Ectodermal cell (in vitro differentiated cells): ENCODE data around the gene CD300A.

Source experiments
- H3K27ac ChIP-seq: 2 replicates; pipeline ENCODE4 v1.7.0; 2013; ENCODE audit warnings: mild to moderate bottlenecking, low read depth, low read length; ENCODE audit not compliant: insufficient read depth, poor library complexity, severe bottlenecking
- H3K27me3 ChIP-seq: 2 replicates; pipeline ENCODE4 v1.7.0; 2013; ENCODE audit warnings: mild to moderate bottlenecking, low read length; ENCODE audit not compliant: insufficient read depth, control insufficient read depth, poor library complexity, severe bottlenecking
- H3K36me3 ChIP-seq: one replicate; pipeline ENCODE4 v1.7.0; 2013; ENCODE audit warnings: low read length; ENCODE audit not compliant: control insufficient read depth, insufficient read depth
- H3K4me1 ChIP-seq: one replicate; pipeline ENCODE4 v1.7.0; 2013; ENCODE audit warnings: low read length; ENCODE audit not compliant: control insufficient read depth, insufficient read depth
- H3K4me3 ChIP-seq: 2 replicates; pipeline ENCODE4 v1.7.0; 2013; ENCODE audit warnings: low read depth, low read length, control low read depth; ENCODE audit not compliant: insufficient read depth
- H3K9me3 ChIP-seq: 2 replicates; pipeline ENCODE4 v1.7.0; 2013; ENCODE audit warnings: mild to moderate bottlenecking, low read length, moderate library complexity; ENCODE audit not compliant: control insufficient read depth
- WGBS, 2 experiments: methylation state at CpG; one replicate each; pipeline ENCODE4 v1.1.7; 2013; ENCODE audit warnings: missing lambda C conversion rate in 2 of 2; 5-methylcytosine and 5-hydroxymethylcytosine counted together

Gene CD300A

GRCh38 chr17:74455025-74455545 is 11.3 kb upstream of the CD300A start:
- no peaks in the 10 kb centered on the region for H3K36me3 ChIP-seq
- H3K27ac ChIP-seq: no peak overlapping the region
- H3K4me1 ChIP-seq: peaks cover 27% of the 10 kb centered on the region
- no peaks in the 10 kb centered on the region for H3K9me3 ChIP-seq
- H3K27me3 ChIP-seq: peaks cover 25% of the 10 kb centered on the region
- H3K4me3 ChIP-seq: peak overlapping the region; percentile 5
- 18 to 22% methylated on average over 14 to 15 of the region's 15 CpGs for WGBS, 2 experiments

- Histone ChIP-seq H3K4me1 (peaks cover 27% of the 10 kb centered on the region), H3K27me3 (peaks cover 25% of the 10 kb centered on the region), H3K9me3 (no peaks in the 10 kb centered on the region), H3K36me3 (no peaks in the 10 kb centered on the region), H3K27ac (no peak overlapping the region), H3K4me3 (no peak overlapping the region)
- 84 to 90% methylated on average over 5 of the region's 5 CpGs for WGBS, 2 experiments
Observed at GRCh38 chr17:74455821-74456220, 10.6 kb upstream of the CD300A start.

DNA sequence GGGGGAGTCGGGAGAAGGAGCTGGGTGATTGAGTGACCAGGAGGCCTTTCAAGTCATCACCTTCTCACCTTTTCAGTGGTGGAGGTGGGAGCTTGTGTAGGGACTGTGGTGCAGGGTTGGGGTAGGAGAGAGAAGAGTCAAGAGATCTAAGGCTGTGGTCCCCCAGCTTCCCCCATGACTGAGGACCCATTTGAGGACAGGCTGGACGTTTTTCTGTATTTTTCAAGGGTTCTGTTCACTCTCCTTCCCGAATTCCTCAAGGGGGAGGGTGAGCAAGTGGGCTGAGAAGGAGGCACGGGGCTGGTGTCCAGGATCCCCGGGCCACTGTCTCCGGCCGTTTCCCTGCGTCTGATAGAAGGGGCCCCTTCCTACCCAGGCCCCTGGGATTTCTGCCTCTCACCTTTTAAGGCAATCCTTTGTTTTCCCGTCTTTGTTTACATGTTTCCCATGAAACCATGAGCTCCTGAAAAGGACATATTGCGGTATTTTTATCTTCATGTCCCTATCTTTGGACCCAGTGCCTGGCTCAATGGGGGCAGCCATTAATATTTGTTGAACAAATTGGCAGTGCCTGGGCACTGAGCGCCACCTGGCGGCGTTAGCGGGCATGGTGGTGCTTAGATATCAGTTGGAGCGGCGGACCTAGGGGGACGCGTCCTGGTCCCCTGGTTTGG is 9.2 kb upstream of the CD300A start:
- H3K27ac ChIP-seq: no peak overlapping the region
- peaks cover 20% of the 10 kb centered on the region for H3K27me3 ChIP-seq
- no peaks in the 10 kb centered on the region for H3K9me3 ChIP-seq
- no peak overlapping the region for H3K4me3 ChIP-seq
- no peaks in the 10 kb centered on the region for H3K36me3 ChIP-seq
- 38 to 39% methylated on average over 18 of the region's 18 CpGs for WGBS, 2 experiments
- peaks cover 27% of the 10 kb centered on the region for H3K4me1 ChIP-seq

GRCh38 chr17:74457820-74458166 is 8.6 kb upstream of the CD300A start:
- H3K4me1 ChIP-seq: peaks cover 27% of the 10 kb centered on the region
- H3K27ac ChIP-seq: no peak overlapping the region
- H3K27me3 ChIP-seq: peaks cover 15% of the 10 kb centered on the region
- WGBS, 2 experiments: 44 to 50% methylated on average over 6 of the region's 6 CpGs
- H3K9me3 ChIP-seq: no peaks in the 10 kb centered on the region
- no peaks in the 10 kb centered on the region for H3K36me3 ChIP-seq
- no peak overlapping the region for H3K4me3 ChIP-seq

GRCh38 chr17:74458835-74459234 is 7.6 kb upstream of the CD300A start:
- no peaks in the 10 kb centered on the region for H3K9me3 ChIP-seq
- 71 to 77% methylated on average over 3 of the region's 3 CpGs for WGBS, 2 experiments

GRCh38 chr17:74459622-74460021 is 6.8 kb upstream of the CD300A start:
- no peaks in the 10 kb centered on the region for H3K9me3 ChIP-seq
- no peak overlapping the region for H3K27ac ChIP-seq
- H3K4me1 ChIP-seq: peaks cover 14% of the 10 kb centered on the region
- H3K27me3 ChIP-seq: peaks cover 5% of the 10 kb centered on the region
- no peak overlapping the region for H3K4me3 ChIP-seq
- WGBS, 2 experiments: 85 to 89% methylated on average over 7 of the region's 7 CpGs
- H3K36me3 ChIP-seq: no peaks in the 10 kb centered on the region

More at GRCh38 chr17:74458835-74459234, 7.6 kb upstream of the CD300A start:
- Histone ChIP-seq H3K4me1 (peaks cover 18% of the 10 kb centered on the region), H3K36me3 (no peaks in the 10 kb centered on the region), H3K27me3 (peaks cover 5% of the 10 kb centered on the region), H3K4me3 (no peak overlapping the region), H3K27ac (no peak overlapping the region)

DNA sequence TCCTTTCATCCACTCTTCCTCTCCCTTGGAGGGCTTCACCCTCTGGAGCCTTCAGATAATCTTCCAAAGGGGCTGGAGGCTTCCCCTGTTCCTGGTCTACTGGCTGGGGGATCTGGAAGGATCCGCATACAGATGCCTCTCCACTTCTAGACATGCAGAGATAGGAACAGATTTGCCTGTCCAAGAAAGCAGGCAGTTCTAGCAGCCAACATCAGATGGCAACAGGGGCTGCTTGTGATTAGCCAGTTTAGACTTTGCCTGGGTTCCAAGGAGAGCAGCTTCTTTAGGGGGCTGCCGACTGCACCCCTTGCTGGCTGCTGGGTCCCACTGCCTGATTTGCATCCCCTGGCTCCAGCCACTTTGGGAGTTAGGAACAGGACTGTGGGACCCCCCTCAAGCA is 6.2 kb upstream of the CD300A start:
- no peak overlapping the region for H3K4me3 ChIP-seq
- WGBS, 2 experiments: 90 to 94% methylated on average over 2 of the region's 2 CpGs
- peaks cover 8% of the 10 kb centered on the region for H3K4me1 ChIP-seq
- H3K9me3 ChIP-seq: no peaks in the 10 kb centered on the region
- H3K27ac ChIP-seq: no peak overlapping the region
- peaks cover 5% of the 10 kb centered on the region for H3K27me3 ChIP-seq
- no peaks in the 10 kb centered on the region for H3K36me3 ChIP-seq

DNA sequence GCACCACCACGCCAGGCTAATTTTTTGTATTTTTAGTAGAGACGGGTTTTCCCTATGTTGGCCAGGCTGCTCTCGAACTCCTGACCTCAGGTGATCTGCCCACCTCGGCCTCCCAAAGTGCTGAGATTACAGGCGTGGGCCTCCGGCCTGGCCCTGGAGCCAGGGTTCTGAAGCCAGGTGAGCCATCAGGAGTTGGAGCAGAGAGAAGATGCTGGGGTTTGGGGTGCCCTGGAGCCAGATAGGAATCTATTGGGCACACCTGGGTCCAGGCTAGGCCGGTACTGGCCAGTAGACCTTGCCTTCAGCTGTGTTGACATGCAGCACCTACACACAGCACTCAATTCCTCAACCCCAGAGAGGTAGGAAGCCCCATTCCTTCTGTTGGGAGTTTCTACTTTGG is 5.4 kb upstream of the CD300A start:
- Histone ChIP-seq H3K36me3 (no peaks in the 10 kb centered on the region), H3K4me1 (peaks cover 2% of the 10 kb centered on the region), H3K27me3 (peaks cover 5% of the 10 kb centered on the region), H3K27ac (no peak overlapping the region), H3K4me3 (no peak overlapping the region), H3K9me3 (no peaks in the 10 kb centered on the region)
- 91 to 93% methylated on average over 7 of the region's 7 CpGs for WGBS, 2 experiments

DNA sequence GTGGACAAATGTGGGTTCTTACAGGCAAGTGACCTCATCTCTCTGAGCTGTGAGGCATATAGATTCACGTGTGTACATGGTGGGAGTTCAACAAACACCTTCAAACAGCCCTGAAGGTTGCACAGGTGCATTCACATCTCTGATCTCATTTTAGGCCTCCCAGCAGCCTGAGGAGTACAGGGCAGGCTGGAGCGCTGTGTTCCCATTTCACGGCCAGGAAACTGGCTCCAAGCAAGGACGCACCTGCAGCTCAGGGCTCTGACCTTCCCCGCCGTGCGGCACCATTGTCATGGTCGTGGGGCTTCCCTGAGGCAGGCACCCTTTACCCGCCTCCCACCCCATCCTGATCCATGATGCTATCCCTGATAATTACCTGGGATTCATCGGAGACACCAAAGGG is 4.8 kb upstream of the CD300A start:
- no peak overlapping the region for H3K27ac ChIP-seq
- 89 to 92% methylated on average over 10 of the region's 10 CpGs for WGBS, 2 experiments
- no peaks in the 10 kb centered on the region for H3K4me1 ChIP-seq
- no peaks in the 10 kb centered on the region for H3K9me3 ChIP-seq
- H3K4me3 ChIP-seq: no peak overlapping the region
- H3K27me3 ChIP-seq: peaks cover 5% of the 10 kb centered on the region
- H3K36me3 ChIP-seq: no peaks in the 10 kb centered on the region

GRCh38 chr17:74464730-74465377 is 1.6 kb upstream of the CD300A start:
- no peaks in the 10 kb centered on the region for H3K27me3 ChIP-seq
- H3K9me3 ChIP-seq: no peaks in the 10 kb centered on the region
- WGBS, 2 experiments: 90 to 93% methylated on average over 7 of the region's 7 CpGs
- peaks cover 6% of the 10 kb centered on the region for H3K4me1 ChIP-seq
- no peaks in the 10 kb centered on the region for H3K36me3 ChIP-seq
- no peak overlapping the region for H3K4me3 ChIP-seq
- H3K27ac ChIP-seq: no peak overlapping the region
